Eye (tissue), 1 donor: ENCODE results near the gene ETS1.

Experiments
- DNase-seq: peaks from one replicate; pipeline ENCODE4 v3.0.0-alpha.2; 2015

Gene ETS1

GRCh38 chr11:128593281-128593680 lies 5.9 kb upstream of the ETS1 start:
- DNase-seq, result peak; percentile 28

GRCh38 chr11:128592454-128592853 lies 5.1 kb upstream of the ETS1 start:
- no peak for DNase-seq

DNA sequence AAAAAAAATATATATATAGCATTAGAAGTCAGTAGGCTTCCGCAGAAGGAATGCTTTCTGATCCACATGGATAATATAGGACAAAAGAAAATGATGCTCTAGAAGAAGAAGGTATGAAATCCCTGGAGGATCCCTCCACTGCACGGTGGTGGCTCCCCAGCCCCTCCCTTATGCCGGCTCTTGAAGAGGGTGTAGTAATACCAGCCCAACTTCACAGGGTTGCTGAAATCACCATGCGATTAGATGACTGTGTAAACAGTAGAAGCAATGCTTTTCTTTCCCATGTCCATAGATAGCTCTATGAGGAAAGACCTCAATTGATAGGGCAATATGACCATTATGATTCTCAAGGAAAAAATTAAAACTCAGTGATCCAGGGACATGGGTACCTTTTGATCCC lies 3.2 kb upstream of the ETS1 start:
- DNase-seq, result no peak

DNA sequence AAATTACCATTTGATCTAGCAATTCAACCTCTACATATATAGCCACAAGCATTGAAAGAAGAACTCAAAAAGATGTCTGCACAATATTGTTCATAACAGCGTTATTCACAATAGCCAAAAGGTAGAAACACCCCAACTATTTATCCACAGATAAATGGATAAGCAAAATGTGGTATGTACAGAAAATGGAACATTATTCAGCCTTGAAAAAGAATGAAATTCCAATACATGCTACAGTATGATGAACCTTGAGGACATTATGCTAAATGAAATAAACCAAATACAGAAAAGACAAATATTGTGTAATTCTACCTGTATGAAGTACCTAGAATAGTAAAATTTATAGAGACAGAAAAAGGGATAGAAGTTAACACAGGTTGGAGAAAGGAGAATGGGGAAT lies 2.6 kb upstream of the ETS1 start:
- DNase-seq, result no peak

GRCh38 chr11:128588093-128588492 lies 735 bp upstream of the ETS1 start:
- no peak for DNase-seq

- DNase-seq, result no peak
Measured at GRCh38 chr11:128586689-128587088, 669 bp downstream of the ETS1 start.

DNA sequence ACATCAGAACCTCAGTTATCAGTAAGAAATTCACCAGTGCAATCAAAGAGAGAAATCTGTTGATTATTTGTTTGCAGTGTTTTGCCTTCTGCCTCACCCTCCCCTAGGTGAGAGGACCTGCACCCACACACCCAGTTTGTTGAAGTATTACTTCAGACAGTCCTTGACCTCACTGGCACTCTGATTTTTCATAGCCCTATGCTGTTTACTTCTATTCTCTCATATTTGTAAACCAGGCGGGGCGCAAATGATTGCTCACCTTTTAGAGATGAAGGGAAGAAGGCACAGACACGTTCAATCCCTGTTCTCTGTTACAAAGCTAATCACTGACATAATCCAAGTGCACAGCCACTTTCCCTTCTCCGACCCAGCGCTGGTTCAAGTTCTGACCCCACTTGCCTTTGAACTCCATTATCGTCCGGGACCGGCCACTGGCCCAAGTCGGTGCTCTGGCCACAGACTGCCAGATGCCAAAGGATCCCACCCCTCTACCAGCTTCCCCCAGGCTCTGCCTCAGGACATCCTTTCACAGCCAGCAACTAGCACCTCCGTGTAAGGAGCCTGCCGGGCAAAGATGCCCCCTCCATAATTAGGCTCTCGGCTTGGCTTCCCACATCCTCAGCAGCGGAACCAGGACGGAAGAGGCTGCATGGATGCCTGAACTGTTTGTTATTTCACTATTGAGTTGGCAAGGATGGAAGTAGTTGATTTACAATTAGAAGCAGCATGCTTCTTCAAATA lies 1.7 kb downstream of the ETS1 start:
- no peak for DNase-seq

DNA sequence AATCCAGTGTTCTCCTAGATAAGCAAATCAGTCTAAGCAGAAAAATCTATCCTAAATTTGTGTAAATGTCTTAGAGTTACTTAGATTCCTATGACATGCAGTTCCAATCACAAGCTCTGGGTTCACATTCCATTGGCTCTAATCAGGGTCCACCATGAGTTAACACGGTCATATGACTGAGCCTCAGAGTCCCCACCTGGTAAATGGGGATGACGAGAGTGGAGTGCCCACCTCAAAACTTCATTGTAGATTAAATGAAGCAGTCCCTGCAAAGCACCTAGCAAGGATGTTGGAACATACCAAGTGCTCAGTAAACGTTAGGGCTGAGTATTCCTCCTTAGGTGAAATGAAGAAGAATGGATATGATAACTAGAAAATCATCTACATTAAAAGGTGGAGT lies 3.1 kb downstream of the ETS1 start:
- no peak for DNase-seq

DNA sequence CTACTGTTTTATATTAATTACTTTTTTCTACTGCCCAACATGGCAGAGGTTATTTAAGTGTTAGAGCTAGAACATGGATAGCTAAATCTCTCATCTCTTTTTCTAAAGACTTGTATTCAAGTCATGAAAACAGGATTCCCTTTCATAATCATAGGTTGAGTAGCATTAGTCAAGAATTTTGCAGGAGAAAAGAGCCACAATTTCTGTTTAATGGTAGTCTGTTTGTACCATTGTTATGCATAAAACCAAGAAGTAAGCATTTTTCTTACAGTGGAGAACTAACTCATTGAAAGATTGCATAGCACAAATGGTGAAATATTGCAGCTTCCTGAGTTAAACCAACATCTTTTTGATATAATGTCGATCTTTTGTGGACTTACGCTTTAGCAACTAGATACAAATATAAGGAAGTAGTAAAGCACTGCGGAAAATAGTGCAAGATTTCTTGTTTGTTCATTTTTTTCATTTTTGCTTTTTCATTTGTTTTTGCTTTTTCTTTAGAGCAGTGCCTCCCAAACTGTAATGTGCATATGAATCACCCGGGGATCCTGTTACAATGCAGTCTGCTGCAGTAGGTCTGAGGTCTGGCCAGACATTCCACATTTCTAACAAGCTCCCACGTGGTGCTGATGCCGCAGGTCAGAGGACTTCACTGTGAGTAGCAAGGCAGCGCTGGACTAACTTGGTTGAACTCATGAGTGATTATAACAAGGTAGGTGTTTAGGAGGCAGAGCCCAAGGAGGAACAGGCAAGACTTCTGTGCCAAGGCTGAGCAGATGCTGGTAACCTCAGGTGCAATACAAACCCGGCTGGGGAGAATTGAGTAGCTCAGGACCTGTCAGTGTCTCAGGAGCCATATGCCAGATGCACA lies 4.6 kb downstream of the ETS1 start:
- peak; percentile 58 for DNase-seq

- DNase-seq, result peak; percentile 20
Measured at GRCh38 chr11:128581561-128582272, 5.6 kb downstream of the ETS1 start.

DNA sequence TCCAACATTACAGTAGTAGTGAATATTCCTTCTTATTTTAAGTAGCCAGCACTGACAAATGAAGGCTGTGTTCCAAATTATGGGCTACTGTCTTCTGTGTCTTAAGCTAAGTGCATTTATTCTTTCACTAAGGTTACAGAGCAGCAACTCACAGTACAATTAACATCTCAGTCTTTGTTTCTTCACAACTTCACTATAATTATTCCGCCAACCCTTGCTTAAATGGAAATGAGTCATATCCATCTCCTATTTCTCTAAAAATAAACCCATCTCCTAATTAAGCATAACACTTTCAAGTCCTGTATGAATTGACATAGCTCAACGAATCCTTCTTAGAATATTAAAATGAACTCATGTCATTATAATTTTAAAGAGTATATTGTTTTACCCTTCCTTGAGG lies 6.7 kb downstream of the ETS1 start:
- DNase-seq, result no peak

- DNase-seq, result no peak
Measured at GRCh38 chr11:128579798-128580504, 7.4 kb downstream of the ETS1 start.

- no peak for DNase-seq
Measured at GRCh38 chr11:128576555-128576954, 10.8 kb downstream of the ETS1 start.

- DNase-seq, result peak; percentile 8
Measured at GRCh38 chr11:128575961-128576350, 11.4 kb downstream of the ETS1 start.

GRCh38 chr11:128575174-128575960 lies 12.0 kb downstream of the ETS1 start:
- DNase-seq, result no peak

GRCh38 chr11:128574576-128575011 lies 12.8 kb downstream of the ETS1 start:
- DNase-seq, result no peak

DNA sequence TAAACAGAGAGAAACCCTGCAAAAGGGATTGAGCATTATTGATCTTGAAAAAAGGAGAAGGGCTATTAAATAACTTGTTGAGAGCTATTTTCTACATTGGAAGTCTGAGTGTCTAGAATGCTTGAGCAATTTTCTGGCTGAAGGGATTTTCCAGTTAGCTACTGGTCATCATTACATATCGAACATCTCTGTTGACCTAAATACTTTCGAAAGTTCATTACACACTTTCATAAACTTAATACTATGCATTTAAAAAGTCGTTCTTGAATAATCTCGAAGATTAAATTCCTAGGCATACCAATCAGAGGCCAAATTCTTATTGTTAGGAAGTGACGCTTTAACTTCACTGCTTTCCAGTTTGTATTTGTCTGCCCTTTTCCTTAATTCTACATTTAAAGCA lies 13.7 kb downstream of the ETS1 start:
- no peak for DNase-seq

- no peak for DNase-seq
Measured at GRCh38 chr11:128572965-128573364, 14.4 kb downstream of the ETS1 start.

DNA sequence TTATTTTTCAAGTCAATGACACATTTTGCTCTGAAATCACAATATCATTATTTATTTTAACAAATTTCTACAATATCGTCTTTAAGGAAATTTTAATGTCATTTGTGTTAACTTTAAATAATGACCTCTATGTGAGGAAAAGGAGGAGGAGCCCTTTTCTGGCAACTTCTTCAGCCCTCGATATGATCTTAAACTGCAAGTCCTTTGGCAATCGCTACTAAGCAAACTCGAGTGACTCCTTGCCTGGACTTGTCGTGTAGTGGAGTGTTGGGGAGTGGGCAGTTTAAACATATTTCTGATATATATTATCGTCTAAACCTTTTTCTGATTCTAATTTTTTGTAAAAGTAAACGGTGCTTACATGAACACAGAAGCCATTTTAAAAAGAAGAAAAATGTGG lies 16.7 kb downstream of the ETS1 start:
- no peak for DNase-seq

GRCh38 chr11:128569291-128569690 lies 18.1 kb downstream of the ETS1 start:
- no peak for DNase-seq

GRCh38 chr11:128568166-128568778 lies 19.1 kb downstream of the ETS1 start:
- DNase-seq, result no peak

DNA sequence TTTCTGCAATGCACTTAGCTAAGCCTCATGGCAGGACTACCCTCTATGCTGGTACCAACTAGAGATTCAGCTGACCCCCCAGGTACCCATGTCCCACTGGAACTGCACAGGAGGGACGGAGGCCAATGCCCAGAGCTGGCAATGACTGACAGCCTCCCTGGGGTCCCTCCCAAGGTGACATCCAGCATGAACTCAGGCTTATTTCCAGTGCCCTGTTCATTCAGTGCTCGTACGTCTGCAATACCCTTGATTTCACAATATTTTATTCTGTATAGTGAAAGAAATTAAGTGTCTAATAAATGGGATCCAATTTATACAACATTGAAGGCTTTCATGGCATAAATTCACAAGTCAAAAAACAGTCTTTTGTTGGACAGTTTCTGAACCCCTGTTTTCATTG lies 20.2 kb downstream of the ETS1 start:
- no peak for DNase-seq
